ENCODE data around the gene NOSIP. TPM values are rescaled to one million over a fixed set of nuclear protein-coding genes. Genes with fewer than 3 reads are reported as not detected.

The NOSIP gene
- polyA plus RNA-seq, 5 donors: 51.0 to 80.7 (median 59.0) TPM

DNA sequence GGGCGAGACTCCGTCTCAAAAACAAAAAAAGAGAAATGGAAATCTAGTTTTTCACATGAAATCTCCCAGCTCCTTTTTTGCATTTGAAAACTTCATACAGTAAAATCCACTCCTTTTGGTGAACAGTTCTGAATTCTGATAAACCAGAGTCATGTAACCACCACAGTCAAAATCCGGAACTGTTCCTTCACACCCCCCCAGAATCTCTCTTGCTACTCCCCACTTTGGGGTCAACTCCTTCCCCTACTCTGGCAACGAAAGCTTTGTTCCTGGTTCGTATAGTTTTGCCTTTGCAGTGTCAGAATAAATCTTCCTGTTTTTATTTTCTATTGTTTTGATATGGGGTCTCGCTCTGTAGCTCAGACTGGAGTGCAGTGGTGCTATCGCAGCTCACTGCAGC is 28.8 kb downstream of the NOSIP start:
- DNase-seq: no peak

DNA sequence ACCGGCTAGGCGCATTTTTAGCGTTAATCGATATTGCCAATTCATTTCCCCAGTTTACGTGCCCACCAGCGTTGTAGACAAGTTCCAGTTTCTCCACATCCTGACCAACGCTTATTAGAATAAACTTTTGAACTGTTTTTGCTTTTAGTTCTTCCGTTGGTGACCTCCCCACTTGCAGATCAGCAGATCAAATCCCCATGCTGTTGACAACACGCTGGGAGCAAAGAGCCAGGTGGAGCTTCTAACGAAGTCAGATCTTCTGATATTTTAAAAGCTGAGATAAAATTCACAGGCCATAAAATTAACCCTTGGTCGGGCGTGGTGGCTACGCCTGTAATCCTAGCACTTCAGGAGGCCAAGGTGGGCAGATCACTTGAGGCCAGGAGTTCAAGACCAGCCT is 31.3 kb downstream of the NOSIP start:
- DNase-seq: no peak

DNA sequence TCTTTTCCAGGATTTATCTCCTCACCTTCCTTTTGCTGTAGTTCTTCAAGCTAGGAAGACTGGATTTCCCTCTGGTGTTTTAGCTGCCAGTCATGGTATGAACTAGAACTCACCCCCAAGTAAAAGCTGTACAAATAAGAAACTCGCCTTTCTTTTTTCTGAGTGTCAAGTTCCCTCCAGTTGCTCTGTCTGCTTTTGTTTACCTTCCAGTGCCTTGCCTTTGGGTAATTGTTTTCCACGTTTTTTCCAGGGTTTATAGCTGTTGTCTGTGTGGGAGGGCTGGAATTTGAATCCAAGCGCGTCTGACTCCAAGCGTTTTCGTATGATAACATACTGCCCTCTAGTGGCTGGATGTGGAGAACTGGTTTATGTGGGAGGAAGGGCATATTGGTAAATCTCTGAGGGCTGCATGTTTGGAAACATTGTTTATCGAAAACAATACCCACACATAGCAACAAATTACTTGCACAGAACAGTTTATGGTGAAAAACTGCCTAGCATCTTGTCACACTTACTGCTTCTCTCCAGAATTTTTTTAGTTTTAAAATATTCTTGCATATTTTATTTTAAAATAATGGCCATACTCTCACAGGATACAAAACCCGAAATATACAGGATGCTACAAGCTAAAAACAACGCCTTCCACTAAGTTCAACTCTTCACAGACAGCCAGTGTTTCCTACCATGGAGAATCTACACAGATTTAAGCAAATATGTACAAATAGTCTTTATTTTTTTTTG is 33.4 kb downstream of the NOSIP start:
- DNase-seq: peak; percentile 79 to 91

DNA sequence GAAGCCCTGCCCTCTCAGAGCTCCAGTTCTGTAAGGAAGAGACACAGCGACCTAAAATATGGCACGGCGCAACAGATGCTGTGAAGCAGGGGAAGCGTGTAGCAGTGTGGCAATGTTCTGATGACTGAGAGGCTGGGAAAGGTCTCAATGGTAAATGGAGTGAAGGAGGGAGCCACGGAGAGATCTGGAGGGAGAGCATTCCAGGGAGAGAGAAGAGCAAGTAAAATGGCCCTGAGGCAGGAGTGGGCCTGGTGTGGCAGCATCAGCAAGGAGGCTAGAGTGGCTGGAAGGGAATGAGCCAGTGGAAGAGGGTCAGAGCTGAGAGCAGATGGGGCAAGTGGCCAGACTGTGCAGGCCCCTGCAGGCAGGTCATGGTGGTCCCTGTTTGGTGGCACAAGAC is 36.2 kb downstream of the NOSIP start:
- DNase-seq: no peak

DNA sequence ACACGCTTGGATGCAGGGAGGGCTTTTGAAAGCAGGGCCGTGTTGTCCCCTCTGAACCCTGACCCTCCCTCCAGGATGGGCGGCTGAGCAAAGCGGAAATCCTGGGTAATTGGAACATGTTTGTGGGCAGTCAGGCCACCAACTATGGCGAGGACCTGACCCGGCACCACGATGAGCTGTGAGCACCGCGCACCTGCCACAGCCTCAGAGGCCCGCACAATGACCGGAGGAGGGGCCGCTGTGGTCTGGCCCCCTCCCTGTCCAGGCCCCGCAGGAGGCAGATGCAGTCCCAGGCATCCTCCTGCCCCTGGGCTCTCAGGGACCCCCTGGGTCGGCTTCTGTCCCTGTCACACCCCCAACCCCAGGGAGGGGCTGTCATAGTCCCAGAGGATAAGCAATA is 37.3 kb downstream of the NOSIP start:
- no peak for DNase-seq

DNA sequence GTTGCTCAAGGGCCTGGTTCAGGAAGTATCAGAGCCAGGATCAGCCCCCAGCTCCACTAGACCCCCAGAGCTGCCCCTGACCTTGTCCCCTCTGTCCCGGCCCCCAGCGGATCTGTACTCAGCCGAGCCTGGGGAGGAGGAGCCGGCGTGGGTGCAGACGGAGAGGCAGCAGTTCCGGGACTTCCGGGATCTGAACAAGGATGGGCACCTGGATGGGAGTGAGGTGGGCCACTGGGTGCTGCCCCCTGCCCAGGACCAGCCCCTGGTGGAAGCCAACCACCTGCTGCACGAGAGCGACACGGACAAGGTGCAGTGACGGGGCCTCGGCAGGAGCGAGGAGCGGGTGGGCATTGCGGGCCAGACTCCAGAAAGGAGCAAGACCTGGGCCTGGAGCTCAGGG is 37.9 kb downstream of the NOSIP start:
- DNase-seq: no peak

DNA sequence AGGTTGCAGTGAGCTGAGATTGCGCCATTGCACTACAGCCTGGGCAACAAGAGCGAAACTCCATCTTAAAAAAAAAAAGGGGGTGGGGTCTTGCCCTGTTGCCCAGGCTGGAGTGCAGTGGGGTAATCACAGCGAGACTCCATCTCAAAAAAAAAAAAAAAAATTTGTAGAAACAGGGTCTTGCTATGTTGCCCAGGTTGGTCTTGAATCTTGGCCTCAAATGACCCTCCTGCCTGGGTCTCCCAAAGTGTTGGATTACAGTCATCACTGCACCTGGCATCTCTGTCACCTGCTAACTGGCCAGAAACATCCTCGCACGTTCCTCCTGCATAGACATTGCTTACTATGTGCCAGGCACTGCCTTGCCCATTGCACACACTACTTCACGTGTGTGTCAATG is 38.4 kb downstream of the NOSIP start:
- no peak for DNase-seq

DNA sequence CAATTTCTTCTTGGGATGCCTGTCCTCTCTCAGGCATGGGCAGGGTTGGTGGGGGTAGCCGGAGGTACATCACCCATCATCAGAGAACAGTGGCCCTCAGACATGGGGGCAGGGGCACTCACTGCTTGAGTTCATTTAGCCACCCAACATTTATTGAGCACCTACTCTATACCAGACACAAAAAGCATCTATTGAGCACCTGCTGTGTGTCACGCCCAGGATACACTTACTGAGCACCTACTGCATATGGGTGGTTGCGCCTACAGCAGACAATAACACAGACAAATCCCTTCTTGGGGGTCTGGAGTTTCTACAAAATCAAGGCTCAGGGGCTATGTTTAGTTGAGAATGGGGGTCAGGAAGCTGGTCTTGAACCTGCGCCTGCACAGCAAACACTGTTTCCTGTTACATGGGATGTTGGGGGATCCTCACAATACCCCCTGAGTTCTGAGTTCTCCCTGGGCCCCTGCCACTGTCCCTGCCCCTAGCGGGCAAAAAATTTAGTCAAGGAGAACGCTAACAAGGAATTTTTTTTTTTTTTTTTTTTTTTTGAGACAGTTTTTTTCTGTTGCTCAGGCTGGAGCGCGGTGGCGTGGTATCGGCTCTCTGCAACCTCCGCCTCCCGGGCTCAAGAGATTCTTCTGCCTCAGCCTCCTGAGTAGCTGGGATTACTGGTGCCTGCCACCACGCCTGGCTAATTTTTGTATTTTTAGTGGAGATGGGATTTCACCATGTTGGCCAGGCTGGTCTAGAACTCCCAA is 41.0 kb downstream of the NOSIP start:
- no peak for DNase-seq

DNA sequence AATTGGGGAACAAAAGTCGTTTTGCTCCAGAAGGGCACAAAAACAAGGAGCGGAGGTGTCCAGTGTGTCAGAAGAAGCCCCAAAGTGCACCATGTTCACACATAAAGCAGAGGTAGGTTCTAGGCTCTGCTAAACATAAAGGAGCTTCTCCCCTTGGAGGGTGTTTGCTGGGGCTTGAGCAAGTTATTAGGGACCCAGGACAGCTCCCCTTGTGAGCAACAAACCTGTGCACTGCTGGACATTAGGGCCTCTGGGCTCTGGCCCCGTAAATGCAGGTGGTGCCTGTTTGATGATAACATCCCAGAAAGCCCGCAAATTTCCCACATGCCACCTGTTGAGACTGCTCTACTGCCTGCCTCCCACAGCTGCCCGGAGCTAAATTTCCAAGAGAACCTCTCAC is 41.7 kb downstream of the NOSIP start:
- DNase-seq: no peak

DNA sequence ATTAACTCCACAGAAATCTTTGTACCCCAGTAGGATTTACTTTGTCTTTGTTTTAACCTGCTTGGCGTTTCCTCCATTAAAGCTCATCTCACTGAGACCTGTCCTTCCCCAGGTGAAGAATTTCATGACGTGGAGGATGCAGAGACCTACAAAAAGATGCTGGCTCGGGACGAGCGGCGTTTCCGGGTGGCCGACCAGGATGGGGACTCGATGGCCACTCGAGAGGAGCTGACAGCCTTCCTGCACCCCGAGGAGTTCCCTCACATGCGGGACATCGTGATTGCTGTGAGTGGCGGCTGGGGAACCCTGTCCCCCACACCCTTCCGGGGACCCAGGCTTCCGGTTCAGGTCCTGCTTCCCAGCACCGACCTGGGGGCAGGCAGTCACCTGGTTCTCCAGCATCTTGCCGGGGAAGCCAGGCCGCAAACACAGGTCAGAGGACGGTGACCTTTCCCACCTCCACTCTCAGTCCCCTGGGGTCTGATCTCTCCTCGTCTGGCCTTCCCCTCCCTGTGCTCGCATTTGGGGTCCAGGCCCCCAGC is 43.4 kb downstream of the NOSIP start:
- DNase-seq: no peak

DNA sequence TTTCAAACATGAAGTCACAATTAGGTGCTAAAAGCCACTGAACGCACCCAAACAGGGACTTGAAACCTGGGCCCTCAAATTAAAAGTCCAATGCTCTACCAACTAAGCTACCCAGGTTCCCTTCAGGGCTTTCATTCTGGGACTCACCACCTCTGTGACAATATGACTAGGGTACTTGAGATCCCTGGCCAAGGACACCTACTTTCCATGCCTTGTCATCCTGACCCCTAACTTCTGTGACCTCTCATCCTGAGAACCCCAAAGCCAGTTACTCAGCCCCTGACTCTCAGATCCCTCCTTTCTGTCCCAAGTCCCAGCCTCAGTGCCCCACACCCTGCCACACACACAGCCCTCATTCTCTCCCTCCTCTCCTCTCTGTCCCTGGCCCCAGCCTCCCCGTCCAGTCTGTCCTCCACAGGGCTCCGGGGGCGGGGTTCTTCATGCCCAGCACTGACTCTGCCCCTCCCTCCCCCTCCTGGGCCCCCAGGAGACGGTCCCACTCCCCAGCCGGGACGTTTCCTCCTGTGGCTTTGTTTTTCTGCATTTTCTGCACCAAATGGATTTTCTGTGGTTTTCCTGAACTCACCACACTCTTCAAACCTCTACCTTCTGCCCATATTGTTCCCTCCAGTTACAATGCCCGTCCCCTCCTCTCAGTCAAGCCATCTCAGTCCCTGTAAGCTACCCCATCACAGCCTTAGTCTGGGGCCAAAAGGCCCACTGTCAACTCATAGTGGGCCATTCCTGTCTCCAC is 45.5 kb downstream of the NOSIP start:
- DNase-seq: no peak

DNA sequence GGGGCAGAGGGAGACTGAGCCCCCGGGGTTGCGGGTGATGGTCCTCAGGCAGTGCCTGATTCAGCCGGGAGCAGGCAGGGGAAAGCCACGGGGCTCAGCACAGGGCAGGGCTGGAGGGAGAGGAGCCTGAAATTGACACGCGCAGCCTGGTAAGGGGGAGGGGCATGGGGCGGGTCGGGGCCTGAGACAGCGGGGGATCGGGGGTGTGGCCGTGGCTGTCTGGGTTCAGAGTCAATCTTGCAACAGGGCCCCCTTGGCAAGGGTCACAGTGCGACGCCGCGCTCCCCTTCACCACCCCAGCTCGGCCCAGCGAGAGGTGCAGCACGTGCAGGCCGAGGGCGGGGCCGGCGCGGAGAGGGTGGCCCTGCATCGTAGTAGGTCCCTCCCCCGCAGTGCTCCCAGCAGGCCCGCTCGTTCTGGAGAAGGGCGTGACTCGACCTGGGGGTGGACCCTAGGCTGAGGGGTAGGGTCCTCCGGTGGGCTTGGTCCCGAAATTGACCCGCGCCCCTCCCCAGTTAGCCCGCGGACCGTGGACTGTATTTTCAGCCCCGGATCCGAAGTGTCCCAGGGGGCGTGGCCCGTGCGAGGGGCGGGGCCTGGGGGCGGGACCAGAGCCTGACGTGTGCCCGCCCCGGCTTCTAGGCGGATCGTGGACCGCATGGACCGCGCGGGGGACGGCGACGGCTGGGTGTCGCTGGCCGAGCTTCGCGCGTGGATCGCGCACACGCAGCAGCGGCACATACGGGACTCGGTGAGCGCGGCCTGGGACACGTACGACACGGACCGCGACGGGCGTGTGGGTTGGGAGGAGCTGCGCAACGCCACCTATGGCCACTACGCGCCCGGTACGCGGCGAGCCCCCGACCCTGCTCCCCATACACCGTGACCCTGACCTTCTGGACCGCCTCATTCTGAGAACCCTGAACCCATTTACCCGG is 46.5 kb downstream of the NOSIP start:
- peak; percentile 71 to 72 for DNase-seq

DNA sequence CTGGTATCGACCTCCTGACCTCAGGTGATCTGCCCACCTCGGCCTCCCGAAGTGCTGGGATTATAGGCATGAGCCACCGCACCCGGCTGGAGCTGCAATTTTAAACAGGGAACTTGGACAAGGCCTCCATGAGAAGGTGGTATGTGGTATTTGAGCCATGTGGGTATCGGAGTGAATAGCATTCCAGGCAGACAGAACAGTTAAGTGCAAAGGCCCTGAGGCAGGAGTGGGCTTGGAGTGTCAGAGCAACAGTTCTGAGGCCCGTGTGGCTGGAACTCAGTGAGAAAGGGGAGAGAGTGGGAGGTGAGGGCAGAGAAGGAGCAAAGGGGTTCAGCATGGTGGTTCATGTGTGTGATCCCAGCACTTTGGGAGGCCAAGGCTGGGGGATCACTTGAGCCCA is 49.6 kb downstream of the NOSIP start:
- DNase-seq: no peak

DNA sequence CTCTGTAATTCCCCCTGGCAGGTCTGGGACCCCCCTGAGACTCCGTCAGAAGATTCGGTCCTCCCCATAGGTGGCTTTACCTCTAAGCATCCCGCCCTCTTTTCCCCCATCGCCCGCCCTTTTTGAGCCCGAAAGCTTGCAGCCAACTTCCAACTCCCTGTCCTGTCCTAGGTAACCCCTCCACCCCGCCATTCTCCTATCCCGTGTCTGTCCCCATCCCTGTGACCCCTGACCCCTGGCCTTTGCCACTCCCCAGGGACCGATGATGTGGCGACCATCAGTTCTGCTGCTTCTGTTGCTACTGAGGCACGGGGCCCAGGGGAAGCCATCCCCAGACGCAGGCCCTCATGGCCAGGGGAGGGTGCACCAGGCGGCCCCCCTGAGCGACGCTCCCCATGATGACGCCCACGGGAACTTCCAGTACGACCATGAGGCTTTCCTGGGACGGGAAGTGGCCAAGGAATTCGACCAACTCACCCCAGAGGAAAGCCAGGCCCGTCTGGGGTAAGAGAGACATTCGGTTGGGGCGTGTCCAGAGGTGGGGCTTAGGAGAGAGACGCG is 52.1 kb downstream of the NOSIP start:
- DNase-seq: no peak

DNA sequence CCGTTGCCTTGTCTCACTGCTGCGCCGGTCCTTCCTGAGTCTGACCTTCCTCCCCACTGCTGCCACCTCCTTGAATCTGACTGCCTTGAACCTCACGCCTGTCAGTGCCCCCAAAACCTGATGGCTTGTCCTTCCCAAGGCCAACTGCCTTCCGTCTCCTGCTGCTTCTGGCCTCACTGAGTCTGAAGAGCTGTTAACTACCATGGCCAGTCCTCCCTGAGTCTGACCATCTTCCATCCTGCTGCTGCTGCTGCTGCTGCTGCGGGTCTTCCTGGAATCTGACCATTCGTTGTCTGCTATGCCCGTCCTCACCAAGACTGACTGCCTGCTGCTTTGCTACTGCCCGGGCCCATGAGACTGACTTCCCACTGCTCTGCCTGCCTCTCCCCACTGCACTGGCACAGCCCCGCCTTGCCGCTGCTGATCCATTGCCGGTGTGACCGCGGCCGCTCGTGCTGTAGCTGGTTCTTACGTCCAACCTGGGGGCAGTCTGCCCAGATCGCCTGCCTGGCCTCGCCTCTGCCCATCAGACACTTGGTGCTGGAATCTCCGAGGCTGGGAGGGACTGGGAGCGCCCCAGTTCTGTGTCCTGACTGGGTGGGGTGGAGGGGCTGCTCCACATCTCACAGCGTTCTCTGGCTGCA is 55.4 kb downstream of the NOSIP start:
- DNase-seq: no peak

DNA sequence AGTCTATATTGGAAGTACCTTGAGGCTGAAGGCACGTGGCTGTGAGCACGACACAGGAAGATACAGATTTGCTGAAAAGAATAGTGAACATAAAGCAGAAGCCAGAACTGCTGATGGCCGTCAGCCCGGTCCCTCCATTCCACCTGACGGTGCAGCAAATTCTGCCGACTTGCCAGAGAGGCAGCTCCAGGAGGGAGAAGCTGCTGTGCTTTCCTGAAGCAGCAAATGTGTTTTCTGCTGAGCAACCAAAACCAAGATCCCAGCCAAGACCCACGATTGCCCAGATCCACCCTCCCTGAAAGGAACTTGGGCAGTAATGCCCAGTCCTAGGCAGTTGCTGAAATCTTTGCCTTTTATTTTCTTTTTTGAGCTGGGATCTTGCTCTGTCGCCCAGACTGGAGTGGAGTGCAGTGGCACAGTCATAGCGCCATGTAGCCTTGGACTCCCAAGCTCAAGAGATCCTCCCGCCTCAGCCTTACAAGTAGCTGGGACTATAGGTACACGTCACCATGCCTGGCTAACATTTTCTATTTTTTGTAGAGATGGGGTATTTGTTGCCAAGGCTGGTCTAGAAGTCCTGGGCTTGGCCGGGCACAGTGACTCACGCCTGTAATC is 59.5 kb downstream of the NOSIP start:
- DNase-seq: no peak

DNA sequence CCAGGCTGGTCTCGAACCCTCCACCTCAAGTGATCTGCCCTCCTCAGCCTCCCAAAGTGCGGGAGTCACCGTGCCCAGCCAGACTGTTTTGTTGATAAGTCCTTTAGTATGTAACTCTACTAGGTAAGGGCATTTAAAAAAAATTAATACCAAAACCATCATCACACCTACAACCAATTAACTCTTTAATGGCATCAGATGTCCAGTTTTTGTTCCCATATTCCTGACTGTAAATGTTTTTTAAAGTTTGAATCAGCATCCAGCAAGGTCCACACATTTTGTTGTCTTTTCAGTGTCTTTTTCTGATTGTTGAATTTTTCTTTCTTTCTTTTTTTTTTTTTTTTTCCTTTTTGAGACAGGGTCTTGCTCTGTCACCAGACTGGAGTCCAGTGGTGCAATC is 62.3 kb downstream of the NOSIP start:
- DNase-seq: no peak

DNA sequence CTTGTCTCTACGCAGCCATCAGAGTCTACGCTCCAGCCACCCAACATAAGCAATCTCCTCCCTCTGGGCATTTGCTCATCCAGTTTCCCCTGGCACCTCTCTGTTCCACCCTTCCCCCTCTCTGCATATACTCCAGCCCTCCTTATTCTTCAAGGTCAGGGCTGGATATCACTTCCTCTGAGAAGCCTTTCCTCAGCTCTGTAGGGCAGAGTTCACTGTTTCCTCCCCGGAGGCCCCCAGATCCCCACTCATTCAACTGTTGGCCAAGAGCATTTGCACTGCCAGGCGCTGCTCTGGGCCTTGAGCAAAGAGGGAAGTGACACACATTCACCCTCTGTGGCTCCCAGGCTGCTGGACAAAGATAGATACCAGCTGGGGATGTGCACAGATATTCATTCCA is 64.6 kb downstream of the NOSIP start:
- no peak for DNase-seq

DNA sequence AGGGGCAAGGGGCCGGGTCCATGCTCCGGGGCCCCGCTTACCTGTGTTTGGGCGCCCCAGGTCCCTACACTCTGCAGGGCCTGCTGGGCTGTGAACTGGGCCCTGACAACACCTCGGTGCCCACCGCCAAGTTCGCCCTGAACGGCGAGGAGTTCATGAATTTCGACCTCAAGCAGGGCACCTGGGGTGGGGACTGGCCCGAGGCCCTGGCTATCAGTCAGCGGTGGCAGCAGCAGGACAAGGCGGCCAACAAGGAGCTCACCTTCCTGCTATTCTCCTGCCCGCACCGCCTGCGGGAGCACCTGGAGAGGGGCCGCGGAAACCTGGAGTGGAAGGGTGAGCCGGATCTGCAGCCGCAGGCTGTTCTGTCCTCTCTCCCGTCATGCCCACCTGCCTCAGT is 66.2 kb downstream of the NOSIP start:
- DNase-seq: no peak

DNA sequence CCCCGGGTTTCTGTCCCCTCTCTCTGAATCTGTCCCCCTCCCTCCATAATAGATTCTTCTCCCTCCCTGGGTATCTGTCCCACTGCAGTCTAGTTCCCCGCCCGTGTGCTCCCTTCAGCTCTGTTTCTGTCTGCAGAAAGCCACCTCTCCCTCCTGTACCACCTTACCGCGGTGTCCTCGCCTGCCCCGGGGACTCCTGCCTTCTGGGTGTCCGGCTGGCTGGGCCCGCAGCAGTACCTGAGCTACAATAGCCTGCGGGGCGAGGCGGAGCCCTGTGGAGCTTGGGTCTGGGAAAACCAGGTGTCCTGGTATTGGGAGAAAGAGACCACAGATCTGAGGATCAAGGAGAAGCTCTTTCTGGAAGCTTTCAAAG is 66.6 kb downstream of the NOSIP start:
- no peak for DNase-seq

Measured in right lung (tissue), 5 donors.